GM21528 (cell line): Measurements from ENCODE around the gene FRMD4A.
A peak's percentile ranks its signal among the peaks of the same experiment; 100 is the strongest.
"Not testable (repeated sequence)": the region's sequence is repeated elsewhere in the genome, so short reads cannot be mapped to it uniquely, and the experiment has no call there.

ENCODE experiments used
- ATAC-seq: cut with Tn5 transposase; IDR thresholded peaks from one replicate; pipeline ENCODE4 v1.9.1; 2021; ENCODE audit warnings: mild to moderate bottlenecking, moderate library complexity; ENCODE audit not compliant: unreplicated experiment, low FRiP score

FRMD4A gene

GRCh38 chr10:13717936-13718772 lies 612.6 kb downstream of the FRMD4A start:
- no peak for ATAC-seq

GRCh38 chr10:13717571-13717935 lies 613.2 kb downstream of the FRMD4A start:
- ATAC-seq, result no peak

- no peak for ATAC-seq
These were observed 614.3 kb downstream of the FRMD4A start for GRCh38 chr10:13716081-13717071.

DNA sequence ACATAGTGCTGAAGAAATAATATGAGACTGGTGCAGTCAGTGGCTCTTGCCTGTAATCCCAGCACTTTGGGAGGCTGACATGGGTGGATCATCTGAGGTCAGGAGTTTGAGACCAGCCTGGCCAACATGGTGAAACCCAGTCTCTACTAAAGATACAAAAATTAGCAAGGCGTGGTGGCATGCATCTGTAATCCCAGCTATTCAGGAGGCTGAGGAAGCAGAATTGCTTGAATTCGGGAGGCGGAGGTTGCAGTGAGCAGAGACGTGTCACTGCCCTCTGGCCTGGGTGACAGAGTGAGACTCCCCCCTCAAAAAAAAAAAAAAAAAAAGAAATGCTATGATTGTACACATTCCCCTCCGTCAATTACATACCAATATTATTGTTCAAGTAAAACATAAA lies 615.1 kb downstream of the FRMD4A start:
- not testable (repeated sequence) for ATAC-seq

DNA sequence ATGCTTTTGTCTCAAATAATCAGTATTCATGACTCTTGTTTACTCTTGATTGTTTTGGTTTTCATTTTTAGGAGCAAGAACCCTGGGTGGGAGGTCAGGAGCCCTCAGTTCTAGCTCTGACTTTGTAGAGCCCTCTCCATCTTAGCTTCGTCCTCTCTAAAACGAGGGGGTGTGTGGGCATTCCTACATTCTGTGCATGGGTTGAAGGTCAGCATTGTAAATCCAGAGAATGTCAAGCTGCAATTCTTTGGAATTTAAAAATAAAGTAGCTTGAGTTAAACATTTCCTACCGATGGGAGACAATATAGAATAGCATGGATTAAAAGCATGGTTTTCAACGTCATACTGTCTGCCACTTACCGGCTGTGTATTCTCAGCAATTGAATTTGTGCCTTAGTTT lies 615.6 kb downstream of the FRMD4A start:
- no peak for ATAC-seq

GRCh38 chr10:13712837-13713581 lies 617.7 kb downstream of the FRMD4A start:
- ATAC-seq, result peak; percentile 79

DNA sequence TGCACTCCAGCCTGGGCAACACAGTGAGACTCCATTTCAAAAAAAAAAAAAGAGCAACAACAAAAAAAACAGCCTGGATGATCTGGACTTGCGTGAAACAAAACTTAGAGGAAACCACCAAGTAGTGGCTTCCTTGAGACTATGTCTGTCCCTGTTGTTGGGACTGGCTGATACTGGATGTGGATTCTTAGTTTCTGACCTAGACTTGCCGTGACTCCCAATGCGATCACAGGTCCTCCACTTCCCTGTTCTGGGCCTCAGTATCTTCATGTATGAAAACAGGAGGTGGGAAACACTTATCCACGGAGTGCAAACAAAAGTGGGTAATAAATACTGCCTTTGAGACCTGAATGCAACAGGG lies 618.3 kb downstream of the FRMD4A start:
- peak; percentile 16 for ATAC-seq

- ATAC-seq, result no peak
These were observed 619.4 kb downstream of the FRMD4A start for GRCh38 chr10:13711291-13711690.

GRCh38 chr10:13709931-13710650 lies 620.6 kb downstream of the FRMD4A start:
- ATAC-seq, result no peak

GRCh38 chr10:13708256-13708990 lies 622.3 kb downstream of the FRMD4A start:
- ATAC-seq, result no peak

DNA sequence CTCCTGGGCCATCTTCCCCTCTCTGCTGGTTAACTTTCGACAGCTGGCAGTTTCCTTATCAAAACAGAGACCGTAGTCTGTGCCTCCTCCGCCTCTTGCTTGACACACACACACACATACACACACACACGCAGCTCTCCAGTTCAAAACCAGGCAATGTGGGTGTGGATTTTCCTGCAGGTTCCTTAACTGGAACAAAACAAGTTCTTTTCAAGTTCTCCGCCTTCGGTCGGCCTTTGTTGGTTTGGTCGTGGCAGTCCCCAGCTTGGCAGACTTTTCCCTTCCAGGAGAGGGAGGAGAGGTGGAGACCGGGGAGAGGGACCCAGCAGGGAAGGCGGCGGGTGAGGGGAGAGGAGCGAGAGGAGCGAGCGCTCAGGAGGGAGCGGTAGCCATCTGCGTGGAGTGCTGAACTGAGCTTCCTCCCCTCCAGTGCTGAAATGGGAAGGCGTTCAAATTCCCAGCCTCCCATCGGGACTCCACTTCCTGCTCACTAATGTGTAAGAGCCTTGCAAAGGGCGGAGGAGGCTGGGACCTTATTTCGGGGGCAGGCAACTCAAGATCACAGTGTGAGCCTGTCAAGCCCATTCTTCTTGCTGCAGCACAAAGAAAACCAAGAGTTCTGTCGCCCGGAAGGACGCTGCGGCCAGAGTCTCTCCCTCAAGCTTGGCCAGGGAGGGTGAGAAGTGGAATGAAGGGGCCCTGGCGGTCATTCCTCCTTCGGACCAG lies 623.4 kb downstream of the FRMD4A start:
- no peak for ATAC-seq

- ATAC-seq, result no peak
These were observed 624.1 kb downstream of the FRMD4A start for GRCh38 chr10:13706604-13707003.

DNA sequence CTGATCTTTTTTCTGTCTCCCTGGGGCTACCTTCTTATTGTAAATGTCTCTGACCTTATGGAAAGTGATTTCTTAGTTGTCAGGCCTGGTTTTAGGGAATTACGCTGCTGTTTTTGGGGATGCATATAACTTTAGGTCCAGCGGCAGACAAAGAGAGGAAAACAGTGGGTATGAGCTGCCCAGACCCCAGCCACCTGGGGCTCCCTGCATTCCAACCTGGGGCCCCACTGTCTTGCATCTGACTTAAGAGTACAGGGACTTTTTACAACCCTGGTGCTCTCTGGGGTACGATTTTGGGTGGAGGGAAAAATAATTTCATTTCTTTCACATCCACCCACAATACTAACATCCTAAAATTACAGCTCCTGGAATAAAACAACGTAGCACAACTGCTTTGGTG lies 624.5 kb downstream of the FRMD4A start:
- ATAC-seq, result no peak

DNA sequence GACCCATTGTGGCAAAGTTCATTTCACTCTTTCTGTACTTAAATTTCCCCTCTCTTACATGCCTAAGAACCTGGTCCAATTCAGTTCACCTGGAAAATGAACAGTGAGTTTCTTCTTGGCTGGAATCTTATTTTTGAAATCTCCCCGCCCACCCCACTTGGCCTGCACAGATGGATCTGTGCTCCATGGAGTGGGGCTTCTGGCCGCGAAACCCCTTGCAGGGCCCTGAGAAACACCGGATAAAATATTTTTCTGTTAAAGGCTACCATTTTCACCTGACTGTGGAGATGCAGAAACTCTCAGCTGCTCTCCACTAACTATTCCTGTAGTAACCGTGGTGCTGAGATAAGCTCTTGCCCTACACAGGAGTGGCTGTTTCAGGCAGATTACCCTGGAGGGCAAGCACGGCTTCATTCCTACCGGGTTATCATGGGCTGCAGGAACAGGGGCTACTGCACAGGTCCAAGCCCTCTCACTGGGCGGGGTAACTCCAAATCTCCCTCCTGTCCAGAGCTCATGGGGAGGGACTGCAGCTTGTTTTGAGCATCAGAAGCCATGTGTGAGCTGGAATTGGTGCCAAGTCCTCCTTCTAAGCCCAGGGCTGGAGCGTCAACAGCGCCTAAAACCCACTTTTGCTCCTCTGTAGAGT lies 625.1 kb downstream of the FRMD4A start:
- no peak for ATAC-seq

DNA sequence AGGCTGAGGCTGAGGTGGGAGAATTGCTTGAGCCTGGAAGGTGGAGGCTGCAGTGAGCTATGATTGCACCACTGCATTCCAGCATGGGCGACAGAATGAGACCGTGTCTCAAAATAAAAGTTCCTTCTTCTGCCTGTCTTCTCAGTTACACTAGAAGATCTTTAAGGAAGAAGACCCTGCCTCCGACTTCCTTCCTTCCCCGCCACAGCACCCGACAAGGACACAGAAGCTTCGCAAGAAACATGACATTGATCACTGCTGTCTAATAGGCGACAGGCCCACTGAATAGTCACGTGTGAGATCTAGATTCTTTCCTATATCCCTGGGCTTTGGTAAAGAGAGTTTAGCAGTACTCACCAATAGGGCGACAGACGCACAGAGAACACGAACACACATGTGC lies 625.8 kb downstream of the FRMD4A start:
- ATAC-seq, result no peak

GRCh38 chr10:13703997-13704536 lies 626.7 kb downstream of the FRMD4A start:
- ATAC-seq, result no peak

GRCh38 chr10:13703101-13703818 lies 627.5 kb downstream of the FRMD4A start:
- no peak for ATAC-seq
